GM13977 (cell line): ENCODE results near the gene TEX55.

ENCODE experiments used
- DNase-seq: peaks from one replicate; pipeline ENCODE4 v3.0.0; 2012; ENCODE audit warnings: low spot score
- CTCF ChIP-seq: IDR thresholded peaks from 2 replicates; pipeline ENCODE4 v1.5.1; 2012; ENCODE audit warnings: mild to moderate bottlenecking, control low read depth; ENCODE audit not compliant: insufficient read depth; ENCODE audit errors: extremely low read depth, missing control alignments
- in situ Hi-C: fragments of 300-500 bp; cut with MboI; formaldehyde crosslinking; loops from one replicate; pipeline ENCODE4 v1.12.0; 2022; ENCODE audit warnings: low sequenced_read_pairs, low pct_unique_long_range_greater_than_20kb, mixed read lengths, inconsistent platforms; ENCODE audit not compliant: unreplicated experiment

TEX55 gene

GRCh38 chr3:119176778-119177177 is 30.8 kb downstream of the TEX55 start:
- no peak for DNase-seq
- no peak for TF ChIP-seq CTCF
- in situ Hi-C loops, result no loop called here

GRCh38 chr3:119177321-119177720 is 31.4 kb downstream of the TEX55 start:
- DNase-seq, result no peak
- in situ Hi-C loops, result no loop called here
- TF ChIP-seq CTCF, result no peak

GRCh38 chr3:119181765-119182164 is 35.8 kb downstream of the TEX55 start:
- TF ChIP-seq CTCF, result no peak
- DNase-seq, result no peak

GRCh38 chr3:119184111-119184510 is 38.1 kb downstream of the TEX55 start:
- no peak for TF ChIP-seq CTCF
- DNase-seq, result no peak
- in situ Hi-C loops, result no loop called here

More at GRCh38 chr3:119181765-119182164, 35.8 kb downstream of the TEX55 start:
- in situ Hi-C loops, result no loop called here

- no peak for DNase-seq
- no peak for TF ChIP-seq CTCF
- in situ Hi-C loops, result no loop called here
Observed at GRCh38 chr3:119184796-119185570, 39.0 kb downstream of the TEX55 start.

GRCh38 chr3:119187266-119187665 is 41.3 kb downstream of the TEX55 start:
- TF ChIP-seq CTCF, result no peak
- in situ Hi-C loops, result no loop called here
- DNase-seq, result no peak
